T47D (cell line): ENCODE measurements around the gene TMEM259.

Experiments used
- DNase-seq, 2 experiments: peaks; one replicate each; pipeline versions ENCODE4 v3.0.0 to v3.0.0-alpha.2; 2011 to 2012; ENCODE audit warnings: low read depth in 1 of 2, low spot score in 1 of 2
- JUND ChIP-seq: IDR thresholded peaks from 2 replicates; pipeline ENCODE4 v1.6.1; 2012; ENCODE audit warnings: low read depth
- in situ Hi-C: cut with HindIII; loops from 2 replicates; pipeline ENCODE4 v1.10.0; 2016; ENCODE audit warnings: low sequenced_read_pairs, low pct_unique_long_range_greater_than_20kb

The TMEM259 gene

GRCh38 chr19:1020868-1021425, at the start of gene TMEM259:
TMEM259 (minus strand) TSS chr19:1021123; CDS start chr19:1020996, 127 bp downstream.
- in situ Hi-C loops, result no loop called here
- DNase-seq, result peak; percentile 85 to 96
- no peak for TF ChIP-seq JUND

GRCh38 chr19:1070576-1070930, 49.6 kb upstream of the TMEM259 start:
- TF ChIP-seq JUND, result no peak
- DNase-seq, result no peak
- in situ Hi-C loops, result no loop called here

DNA sequence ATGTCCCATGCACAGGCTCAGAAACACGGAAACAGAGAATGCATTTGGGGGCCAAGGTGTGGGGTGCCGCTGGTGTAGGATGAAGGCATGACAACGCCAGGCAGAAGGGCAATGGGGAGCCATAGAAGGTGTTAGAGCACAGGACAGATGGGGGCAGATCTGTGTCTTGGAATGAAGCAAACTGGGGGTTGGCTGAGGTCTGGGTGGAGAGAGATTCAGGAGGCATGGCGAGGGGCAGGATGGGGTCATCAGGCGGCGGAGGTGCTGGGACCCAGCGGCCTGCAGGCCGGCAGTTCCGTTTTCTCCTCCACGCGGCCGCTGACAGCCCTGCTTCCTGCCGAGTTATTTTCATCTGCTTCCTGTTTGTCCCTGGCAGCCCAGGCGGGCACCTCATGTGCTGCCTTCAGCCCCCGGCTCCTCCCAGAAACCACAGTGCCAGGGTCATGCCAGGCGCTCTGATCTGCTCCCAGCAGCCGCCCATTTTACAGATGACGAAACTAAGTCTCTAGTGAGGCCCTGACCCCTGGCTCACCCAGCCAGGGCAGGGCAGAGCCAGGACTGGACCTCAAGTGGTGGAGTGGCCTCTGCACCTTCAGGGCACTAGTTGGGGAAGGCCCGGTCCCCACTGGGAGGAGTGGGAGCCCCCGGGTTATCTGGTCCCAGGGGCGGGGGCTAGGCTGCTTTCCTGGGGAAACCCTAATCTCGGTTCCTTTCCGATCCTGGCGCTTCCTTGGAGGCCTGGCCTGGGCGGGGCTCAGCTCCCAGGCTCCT, 48.3 kb upstream of the TMEM259 start:
- in situ Hi-C loops, result no loop called here
- no peak for TF ChIP-seq JUND
- DNase-seq, result no peak

GRCh38 chr19:1068009-1069001, 47.4 kb upstream of the TMEM259 start:
- TF ChIP-seq JUND, result no peak
- DNase-seq, result no peak
- in situ Hi-C loops, result no loop called here

- in situ Hi-C loops, result no loop called here
- no peak for DNase-seq
- TF ChIP-seq JUND, result no peak
These were observed 46.5 kb upstream of the TMEM259 start for GRCh38 chr19:1067341-1067957.

- in situ Hi-C loops, result no loop called here
- TF ChIP-seq JUND, result no peak
- no peak for DNase-seq
These were observed 45.9 kb upstream of the TMEM259 start, which contains the start of gene ARHGAP45 for GRCh38 chr19:1066748-1067340. ARHGAP45 (plus strand) TSS chr19:1067167; CDS start chr19:1067406, 239 bp downstream.

GRCh38 chr19:1066251-1066747, 45.4 kb upstream of the TMEM259 start:
- DNase-seq, result no peak
- TF ChIP-seq JUND, result no peak
- in situ Hi-C loops, result no loop called here

DNA sequence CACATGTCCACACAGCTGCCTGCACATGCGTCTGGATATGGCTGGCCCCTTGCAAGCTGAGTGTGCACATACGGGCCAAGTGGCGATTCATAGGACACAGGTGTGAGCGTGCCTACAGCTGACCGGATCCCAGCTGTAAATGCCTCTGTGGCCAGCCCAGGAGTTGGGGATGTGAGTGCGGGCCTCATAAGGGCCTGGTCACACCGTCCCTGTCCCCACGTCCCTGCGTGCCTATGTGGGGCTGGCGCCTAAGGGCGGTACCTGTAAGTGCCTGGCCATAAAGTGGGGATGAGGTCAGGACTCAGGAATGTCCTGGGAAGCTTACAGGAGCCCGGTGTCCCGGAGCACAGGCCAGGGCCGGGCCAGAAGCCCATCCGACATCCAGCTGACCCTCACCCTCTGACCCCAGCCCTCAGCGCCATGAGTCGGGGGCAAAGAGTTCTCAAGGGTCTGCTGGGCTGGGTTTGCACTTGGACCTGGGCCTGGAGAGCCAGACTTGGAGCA, 44.7 kb upstream of the TMEM259 start:
- peak; percentile 77 to 78 for DNase-seq
- in situ Hi-C loops, result no loop called here
- TF ChIP-seq JUND, result no peak

GRCh38 chr19:1064661-1065605, 44.0 kb upstream of the TMEM259 start:
- in situ Hi-C loops, result no loop called here
- peak; percentile 75 to 85 for DNase-seq
- no peak for TF ChIP-seq JUND

GRCh38 chr19:1063909-1064660, 43.2 kb upstream of the TMEM259 start:
- in situ Hi-C loops, result no loop called here
- TF ChIP-seq JUND, result no peak
- DNase-seq, result peak in 1 of 2 experiments; percentile 70
